Endothelial cell of umbilical vein (primary cell): ENCODE measurements around the gene HNRNPA2B1. TPM values are rescaled to one million over a fixed set of nuclear protein-coding genes. Genes with fewer than 3 reads are reported as not detected.

Experiments
- BruUV-seq: library from RNA; stranded (reverse); fragments of 400-500 nt; replicated peaks from 2 replicates; lab custom pipeline; 2021; lab: Mats Ljungman, UMichigan
- CTCF ChIA-PET: fragments of 300-600, 350-600 bp; sonication (Branson Sonifier 250); formaldehyde crosslinking; loops from one replicate; lab custom pipeline; 2021; ENCODE audit warnings: antibody characterized with exemption, inconsistent platforms; lab: Charles Lee
- POLR2A ChIA-PET: fragments of 300-600, 350-600 bp; sonication (Branson Sonifier 250); formaldehyde crosslinking; loops from one replicate; lab custom pipeline; 2021; ENCODE audit warnings: antibody characterized with exemption, inconsistent platforms; lab: Charles Lee
- DNase-seq: peaks from one replicate; pipeline ENCODE4 v3.0.0-alpha.2; 2011; ENCODE audit warnings: low read depth, low spot score
- FAIRE-seq: peaks from 2 replicates; lab custom pipeline; 2011; peaks lifted over from hg19 to GRCh38; lab: Jason Lieb, UNC
- H2AFZ ChIP-seq: 2 replicates; pipeline ENCODE4 v1.6.0; 2012; ENCODE audit warnings: low read depth, low read length, control low read depth, inconsistent platforms
- H3K27ac ChIP-seq: 2 replicates; pipeline ENCODE4 v1.5.1; 2011; ENCODE audit warnings: low read depth, mild to moderate bottlenecking, control low read depth, low read length, moderate library complexity; ENCODE audit not compliant: insufficient read depth
- H3K27me3 ChIP-seq, 2 experiments: 2 replicates each; pipeline versions ENCODE4 v1.6.0 to v1.6.1; 2011; ENCODE audit warnings: low read length in 2 of 2, mixed read lengths in 1 of 2; ENCODE audit not compliant: control insufficient read depth in 2 of 2, insufficient read depth in 2 of 2
- H3K36me3 ChIP-seq, 2 experiments: 2 replicates in 1 of 2; 3 replicates in 1 of 2; pipeline ENCODE4 v1.5.1; 2011; ENCODE audit warnings: low read length in 2 of 2, mild to moderate bottlenecking in 1 of 2, moderate library complexity in 1 of 2; ENCODE audit not compliant: control insufficient read depth in 2 of 2, insufficient read depth in 2 of 2; ENCODE audit errors: extremely low read depth in 1 of 2
- H3K4me1 ChIP-seq: 3 replicates; pipeline ENCODE4 v1.5.1; 2011; ENCODE audit warnings: mild to moderate bottlenecking, low read length; ENCODE audit not compliant: control insufficient read depth, insufficient read depth; ENCODE audit errors: extremely low read depth
- H3K4me2 ChIP-seq: 2 replicates; pipeline ENCODE4 v1.6.1; 2011; ENCODE audit warnings: low read length, control low read depth, mixed read lengths; ENCODE audit not compliant: insufficient read depth
- H3K4me3 ChIP-seq, 3 experiments: fragments of 200-600 bp in 1 of 3; sonication (generic), shearing (Covaris generic) in 1 of 3; replicated peaks in 1 of 3; 2 replicates each; pipeline ENCODE4 v1.5.1; 2011 to 2016; ENCODE audit warnings: control low read depth in 3 of 3, low read length in 3 of 3, mild to moderate bottlenecking in 2 of 3, inconsistent platforms in 1 of 3, low read depth in 1 of 3, moderate library complexity in 1 of 3; ENCODE audit not compliant: insufficient read depth in 1 of 3
- H3K79me2 ChIP-seq: 2 replicates; pipeline ENCODE4 v1.6.0; 2012; ENCODE audit warnings: low read length, inconsistent platforms; ENCODE audit not compliant: control insufficient read depth, insufficient read depth
- H3K9ac ChIP-seq: replicated peaks from 2 replicates; pipeline ENCODE3; 2011; ENCODE audit warnings: low read length, control low read depth; ENCODE audit not compliant: insufficient read depth; ENCODE audit errors: extremely low read depth
- H3K9me1 ChIP-seq: replicated peaks from 3 replicates; pipeline ENCODE4 v1.6.0; 2011; ENCODE audit warnings: mild to moderate bottlenecking, low read length; ENCODE audit not compliant: control insufficient read depth, insufficient read depth; ENCODE audit errors: extremely low read depth
- H3K9me3 ChIP-seq: replicated peaks from 2 replicates; pipeline ENCODE4 v1.5.1; 2012; ENCODE audit warnings: low read length, inconsistent platforms; ENCODE audit not compliant: control insufficient read depth, insufficient read depth
- H4K20me1 ChIP-seq: replicated peaks from 2 replicates; pipeline ENCODE3; 2011; ENCODE audit warnings: mild to moderate bottlenecking, low read length; ENCODE audit not compliant: control insufficient read depth, insufficient read depth; ENCODE audit errors: extremely low read depth
- CTCF ChIP-seq, 2 donors: IDR thresholded peaks; 1 replicate in 1 of 2; 2 replicates in 1 of 2; pipeline ENCODE4 v1.5.1; 2011; ENCODE audit warnings: low read length in 2 of 2, mild to moderate bottlenecking in 2 of 2, moderate library complexity in 2 of 2, control low read depth in 1 of 2, inconsistent platforms in 1 of 2, low read depth in 1 of 2; ENCODE audit not compliant: insufficient read depth in 1 of 2; ENCODE audit errors: extremely low read depth in 1 of 2
- EZH2 ChIP-seq: IDR thresholded peaks from 2 replicates; pipeline ENCODE4 v1.6.1; 2012; ENCODE audit warnings: borderline replicate concordance, low read depth, mild to moderate bottlenecking, moderate library complexity, low read length, inconsistent platforms; ENCODE audit not compliant: severe bottlenecking
- dilution Hi-C: fragments of 300-500 bp; cut with MboI; formaldehyde crosslinking; loops from one replicate; pipeline ENCODE4 v1.15.0; 2019; ENCODE audit warnings: low sequenced_read_pairs; ENCODE audit not compliant: extremely low pct_ligation_motif_present
- intact Hi-C: fragments of 100-400 bp; cut with micrococcal nuclease; formaldehyde crosslinking; loops from one replicate; pipeline ENCODE4 v1.10.0; 2022
- polyA plus RNA-seq, 4 experiments: library from polyadenylated mRNA; depleted of rRNA in 3 of 4; stranded (reverse) in 3 of 4; unstranded in 1 of 4; fragments of >200 nt; gene quantifications; 2 replicates each; pipeline versions ENCODE4 v1.2.1 to v1.2.3, GENCODE V29; 2011 to 2012; ENCODE audit warnings: missing spikeins in 1 of 4
- total RNA-seq: library from RNA; stranded (reverse); gene quantifications from 2 replicates; pipeline ENCODE4 v1.2.3, GENCODE V29; 2021

HNRNPA2B1 gene
- total and polyA plus RNA-seq, 2 donors (not counting 3 experiments of a cell fraction or from before 2014, with no cell fraction given): 198 to 703 TPM

DNA sequence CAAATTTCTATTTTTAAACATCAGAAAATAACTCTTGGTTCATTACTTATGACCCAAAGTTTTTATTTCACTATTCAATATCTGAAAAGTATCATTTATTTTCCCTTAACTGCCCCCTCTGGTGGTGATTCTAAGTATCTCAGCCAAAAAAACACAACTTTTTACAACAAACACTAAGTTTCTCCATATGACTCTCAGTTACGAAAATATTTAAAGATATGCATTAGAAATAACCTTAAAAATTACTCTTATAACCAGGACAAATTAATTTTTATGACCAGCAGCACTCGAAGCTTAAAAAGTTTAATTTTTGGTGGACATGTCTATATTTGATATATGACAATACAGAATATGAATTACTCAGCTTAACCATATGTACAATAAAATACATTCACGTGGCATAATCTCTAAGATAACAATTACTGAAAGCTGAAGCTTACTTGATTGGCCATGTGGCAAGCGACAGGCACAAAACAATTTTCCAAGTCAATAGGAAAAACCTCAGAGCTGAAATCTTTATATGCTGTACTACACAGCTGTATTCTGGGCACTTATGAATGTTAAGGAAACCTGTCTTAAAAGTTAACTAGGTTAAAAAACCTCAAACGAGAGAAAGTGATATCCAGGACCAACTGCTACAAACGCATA, 2.3 kb downstream of the HNRNPA2B1 start:
- intact Hi-C loops (loop anchor here (1.0 to 2.0 kb wide), 3 partner anchors 107 to 305 kb away; no protein-coding TSS in a partner anchor), dilution Hi-C loops (loop anchor here (25.0 kb wide), 1 partner anchor 964 kb away; the partner anchor contains the start of genes HOXA10, HOXA3, HOXA7 and HOXA9)
- DNase-seq (peak; percentile 61), FAIRE-seq (no peak)
- Histone ChIP-seq H3K9ac (peak overlapping the region; percentile 100), H2AFZ (no peak overlapping the region), H3K36me3 (peaks cover 14 to 35% of the 10 kb centered on the region in 2 experiments), H3K79me2 (peaks cover 89% of the 10 kb centered on the region), H3K4me2 (peak overlapping the region; percentile 90), H3K4me3 (peak overlapping the region; percentile 98 to 100 (median 98)), H3K9me1 (no peaks in the 10 kb centered on the region), H3K27ac (peak overlapping the region; percentile 97), H3K27me3 (no peaks in the 10 kb centered on the region), H4K20me1 (peaks cover 33% of the 10 kb centered on the region), H3K4me1 (peaks cover 39% of the 10 kb centered on the region), H3K9me3 (no peaks in the 10 kb centered on the region)
- TF ChIP-seq CTCF (IDR thresholded peaks at IDR 0.05; ENCODE audit: extremely low read depth in 1 of 2, insufficient read depth in 1 of 2, low read depth in 1 of 2, low read length in 2 of 2) (peak; percentile 38 to 44), EZH2 (no peak)
- POLR2A ChIA-PET: interaction anchor here (0.6 to 3.5 kb wide), 4 partner anchors 8 to 47 kb away, joined by 3 to 15 read pairs (median 4); no protein-coding TSS in a partner anchor
- CTCF ChIA-PET: interaction anchor here (0.8 to 4.4 kb wide), 19 partner anchors 9 to 961 kb away, joined by 3 to 98 read pairs (median 5); partner anchors contain the start of gene NFE2L3
- BruUV-seq: no TSS peak
